SU-DHL-6 (cell line): ENCODE data around the gene RAD51B.
A peak's percentile ranks its signal among the peaks of the same experiment; 100 is the strongest.

Experiments used
- H2AFZ ChIP-seq: fragments of 200-600 bp; sonication (generic); 2 replicates; pipeline ENCODE4 v1.6.1; 2014; ENCODE audit warnings: low read depth, mild to moderate bottlenecking, moderate library complexity, mixed read lengths, antibody characterized with exemption, low read length; ENCODE audit not compliant: severe bottlenecking
- H3F3A ChIP-seq: fragments of 200-600 bp; shearing (Covaris generic); 2 replicates; pipeline ENCODE4 v1.6.0; 2016; ENCODE audit warnings: antibody characterized with exemption, mild to moderate bottlenecking; ENCODE audit not compliant: insufficient read depth
- H3K27ac ChIP-seq: fragments of 200-600 bp; sonication (generic); 2 replicates; pipeline ENCODE4 v1.5.1; 2016; ENCODE audit warnings: low read depth, mild to moderate bottlenecking, low read length, moderate library complexity, mixed read lengths
- H3K27me3 ChIP-seq: fragments of 200-600 bp; sonication (generic), shearing (Covaris generic); 2 replicates; pipeline ENCODE4 v1.6.0; 2014; ENCODE audit warnings: mild to moderate bottlenecking, low read length
- H3K36me3 ChIP-seq: fragments of 200-600 bp; sonication (generic); 2 replicates; pipeline ENCODE4 v1.6.1; 2014; ENCODE audit warnings: mild to moderate bottlenecking, low read length, mixed read lengths
- H3K4me2 ChIP-seq: fragments of 300-600, 200-600 bp; shearing (Covaris generic), sonication (generic); 2 replicates; pipeline ENCODE4 v1.6.0; 2014; ENCODE audit warnings: low read length, low read depth, mild to moderate bottlenecking; ENCODE audit not compliant: poor library complexity, severe bottlenecking
- H3K4me3 ChIP-seq: fragments of 200-600 bp; sonication (generic); 2 replicates; pipeline ENCODE4 v1.5.1; 2014; ENCODE audit warnings: antibody characterized with exemption, low read length, mild to moderate bottlenecking, mixed read lengths; ENCODE audit not compliant: insufficient read depth, poor library complexity, severe bottlenecking
- H3K79me2 ChIP-seq: fragments of 200-600 bp; sonication (generic); 2 replicates; pipeline ENCODE4 v1.6.1; 2014; ENCODE audit warnings: mild to moderate bottlenecking, low read length, moderate library complexity; ENCODE audit not compliant: insufficient read depth
- H3K9ac ChIP-seq: fragments of 200-600 bp; sonication (generic); 2 replicates; pipeline ENCODE4 v1.7.0; 2014; ENCODE audit warnings: mild to moderate bottlenecking, low read length
- H3K9me2 ChIP-seq: fragments of 200-600 bp; sonication (generic); replicated peaks from 2 replicates; pipeline ENCODE4 v1.6.1; 2014; ENCODE audit warnings: low read length; ENCODE audit not compliant: insufficient read depth
- H3K9me3 ChIP-seq: fragments of 200-600 bp; sonication (generic); 2 replicates; pipeline ENCODE4 v1.6.1; 2014; ENCODE audit warnings: low read length, mixed read lengths; ENCODE audit not compliant: insufficient read depth
- H4K20me1 ChIP-seq: fragments of 200-600 bp; sonication (generic); 2 replicates; pipeline ENCODE4 v1.6.1; 2014; ENCODE audit warnings: low read depth, mild to moderate bottlenecking, antibody characterized with exemption, low read length, moderate library complexity, mixed read lengths
- EZH2phosphoT487 ChIP-seq: fragments of 200-600 bp; sonication (generic), shearing (Covaris generic); conservative IDR thresholded peaks from 2 replicates; pipeline ENCODE4 v1.6.1; 2018; ENCODE audit warnings: mild to moderate bottlenecking, antibody characterized with exemption, low read length, moderate library complexity, mixed read lengths
- TF ChIP-seq, protein P1 (sequence below): fragments of 200-600 bp; sonication (generic); IDR thresholded peaks from one replicate; pipeline ENCODE4 v1.5.1; 2017; ENCODE audit warnings: antibody characterized with exemption, mild to moderate bottlenecking, low read length, moderate library complexity; ENCODE audit not compliant: insufficient read depth, poor library complexity, severe bottlenecking

RAD51B gene

DNA sequence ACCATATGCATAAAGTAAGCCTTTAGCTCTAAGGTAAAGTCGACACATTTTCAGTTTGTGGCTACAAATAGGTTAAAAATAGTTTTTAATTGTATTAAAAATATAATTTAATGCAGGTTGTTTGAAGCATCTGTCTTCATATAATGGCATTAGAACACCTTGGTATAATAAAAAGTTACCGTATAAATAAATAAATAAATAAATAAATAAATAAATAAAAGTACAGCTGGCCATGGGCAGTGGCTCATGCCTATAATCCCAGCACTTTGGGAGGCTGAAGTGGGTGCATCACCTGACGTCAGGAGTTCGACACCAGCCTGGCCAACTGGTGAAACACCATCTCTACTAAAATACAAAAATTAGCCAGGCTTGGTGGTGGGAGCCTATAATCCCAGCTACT lies 18.8 kb upstream of the RAD51B start:
- Histone ChIP-seq H3F3A (no peaks in the 10 kb centered on the region), H4K20me1 (no peaks in the 10 kb centered on the region), H3K4me3 (no peak overlapping the region), H3K27ac (no peak overlapping the region), H3K9me3 (no peaks in the 10 kb centered on the region), H3K79me2 (no peaks in the 10 kb centered on the region), H3K4me2 (no peak overlapping the region), H2AFZ (no peak overlapping the region), H3K36me3 (peaks cover under 1% of the 10 kb centered on the region; the same call in 1 of the 2 replicates), H3K9me2 (no peaks in the 10 kb centered on the region), H3K27me3 (no peaks in the 10 kb centered on the region), H3K9ac (no peak overlapping the region)
- TF ChIP-seq, protein P1, sequence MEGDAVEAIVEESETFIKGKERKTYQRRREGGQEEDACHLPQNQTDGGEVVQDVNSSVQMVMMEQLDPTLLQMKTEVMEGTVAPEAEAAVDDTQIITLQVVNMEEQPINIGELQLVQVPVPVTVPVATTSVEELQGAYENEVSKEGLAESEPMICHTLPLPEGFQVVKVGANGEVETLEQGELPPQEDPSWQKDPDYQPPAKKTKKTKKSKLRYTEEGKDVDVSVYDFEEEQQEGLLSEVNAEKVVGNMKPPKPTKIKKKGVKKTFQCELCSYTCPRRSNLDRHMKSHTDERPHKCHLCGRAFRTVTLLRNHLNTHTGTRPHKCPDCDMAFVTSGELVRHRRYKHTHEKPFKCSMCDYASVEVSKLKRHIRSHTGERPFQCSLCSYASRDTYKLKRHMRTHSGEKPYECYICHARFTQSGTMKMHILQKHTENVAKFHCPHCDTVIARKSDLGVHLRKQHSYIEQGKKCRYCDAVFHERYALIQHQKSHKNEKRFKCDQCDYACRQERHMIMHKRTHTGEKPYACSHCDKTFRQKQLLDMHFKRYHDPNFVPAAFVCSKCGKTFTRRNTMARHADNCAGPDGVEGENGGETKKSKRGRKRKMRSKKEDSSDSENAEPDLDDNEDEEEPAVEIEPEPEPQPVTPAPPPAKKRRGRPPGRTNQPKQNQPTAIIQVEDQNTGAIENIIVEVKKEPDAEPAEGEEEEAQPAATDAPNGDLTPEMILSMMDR = no peak
- no peak for TF ChIP-seq EZH2phosphoT487

DNA sequence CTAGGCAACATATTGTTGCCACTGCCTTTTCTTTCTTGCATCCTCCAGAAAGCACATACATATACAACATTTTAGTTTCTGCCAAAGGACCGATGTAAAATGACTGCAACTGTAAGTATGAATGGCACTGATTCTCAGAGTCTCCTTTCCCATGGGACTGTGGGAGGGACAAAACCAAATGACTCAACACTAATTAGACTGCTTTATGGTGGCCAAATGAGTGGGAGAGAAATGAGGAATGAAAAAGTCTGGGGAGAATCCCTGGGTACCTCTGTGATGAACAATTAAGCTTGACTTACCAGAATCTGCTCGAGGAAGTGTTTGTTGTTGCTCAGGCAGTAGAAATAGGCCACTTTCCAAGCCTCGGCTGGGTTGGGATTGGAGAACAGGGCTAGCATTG lies 13.3 kb upstream of the RAD51B start:
- Histone ChIP-seq H2AFZ (no peak overlapping the region), H3K4me2 (no peak overlapping the region), H4K20me1 (no peaks in the 10 kb centered on the region), H3F3A (no peaks in the 10 kb centered on the region), H3K27ac (no peak overlapping the region), H3K36me3 (no peaks in the 10 kb centered on the region), H3K9ac (no peak overlapping the region), H3K79me2 (no peaks in the 10 kb centered on the region), H3K27me3 (no peaks in the 10 kb centered on the region), H3K4me3 (no peak overlapping the region), H3K9me2 (no peaks in the 10 kb centered on the region), H3K9me3 (no peaks in the 10 kb centered on the region)
- TF ChIP-seq, protein P1 = no peak
- no peak for TF ChIP-seq EZH2phosphoT487

DNA sequence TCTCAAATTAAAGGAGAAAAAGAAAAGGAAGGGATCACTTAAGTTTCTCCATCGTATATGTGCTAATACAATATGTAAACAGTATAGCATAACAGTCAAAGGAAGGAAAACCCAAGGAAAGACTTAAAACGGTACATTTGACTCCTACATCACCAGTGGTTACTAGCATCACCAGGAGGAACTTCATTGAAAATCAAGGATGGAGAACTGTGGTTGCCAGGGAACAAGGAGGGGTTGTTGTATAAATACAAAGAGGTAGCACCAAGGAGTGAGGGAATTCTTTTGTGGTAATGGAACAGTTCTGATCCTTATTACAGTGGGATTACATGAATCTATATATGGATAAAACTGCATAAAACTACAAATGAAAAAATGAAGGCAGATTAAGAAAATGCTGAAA lies 4.8 kb upstream of the RAD51B start:
- peak overlapping the region; percentile 68 for H3K4me2 ChIP-seq
- no peaks in the 10 kb centered on the region for H3K27me3 ChIP-seq
- peaks cover 19% of the 10 kb centered on the region for H3F3A ChIP-seq
- TF ChIP-seq EZH2phosphoT487 = no peak
- TF ChIP-seq, protein P1 = no peak
- no peaks in the 10 kb centered on the region for H3K9me2 ChIP-seq
- H3K27ac ChIP-seq = no peak overlapping the region
- H4K20me1 ChIP-seq = no peaks in the 10 kb centered on the region
- H3K4me3 ChIP-seq = no peak overlapping the region
- H3K79me2 ChIP-seq = peaks cover 18% of the 10 kb centered on the region
- no peak overlapping the region for H3K9ac ChIP-seq
- no peak overlapping the region for H2AFZ ChIP-seq
- H3K36me3 ChIP-seq = peaks cover 17% of the 10 kb centered on the region; the same call in 1 of the 2 replicates
- H3K9me3 ChIP-seq = no peaks in the 10 kb centered on the region
